DND-41 (cell line): ENCODE results near the gene NRG2.

Experiments used
- EZH2 ChIP-seq: IDR thresholded peaks from 3 replicates; pipeline ENCODE4 v1.6.1; 2012; ENCODE audit warnings: borderline replicate concordance, low read depth, mild to moderate bottlenecking, moderate library complexity, low read length, inconsistent platforms; ENCODE audit not compliant: severe bottlenecking
- TF ChIP-seq, protein P1 (sequence below): IDR thresholded peaks from 2 replicates; pipeline ENCODE4 v1.5.1; 2012; ENCODE audit warnings: borderline replicate concordance, low read length, moderate library complexity, mild to moderate bottlenecking; ENCODE audit not compliant: poor library complexity, severe bottlenecking; ENCODE audit errors: extremely low read depth

DNA sequence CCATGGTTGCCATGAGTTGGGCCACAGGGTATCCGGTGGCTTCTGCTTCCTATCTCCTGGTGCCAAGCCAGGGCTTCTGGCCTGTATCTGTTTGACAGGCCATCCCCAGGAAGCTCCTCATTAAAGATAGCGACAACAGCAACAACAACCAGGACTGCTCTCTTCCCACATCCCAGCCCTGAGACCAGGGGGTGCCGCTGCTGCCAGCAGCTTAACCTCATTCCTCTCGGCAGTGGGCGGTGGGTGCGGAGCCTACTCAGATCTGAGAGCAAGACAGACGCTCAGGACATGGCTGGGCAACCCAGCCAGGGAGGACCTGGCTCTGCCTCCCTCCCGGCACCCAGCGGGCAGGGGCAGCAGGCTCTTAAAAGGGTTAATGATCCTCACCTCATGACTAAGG is 149.2 kb downstream of the NRG2 start:
- TF ChIP-seq, protein P1, sequence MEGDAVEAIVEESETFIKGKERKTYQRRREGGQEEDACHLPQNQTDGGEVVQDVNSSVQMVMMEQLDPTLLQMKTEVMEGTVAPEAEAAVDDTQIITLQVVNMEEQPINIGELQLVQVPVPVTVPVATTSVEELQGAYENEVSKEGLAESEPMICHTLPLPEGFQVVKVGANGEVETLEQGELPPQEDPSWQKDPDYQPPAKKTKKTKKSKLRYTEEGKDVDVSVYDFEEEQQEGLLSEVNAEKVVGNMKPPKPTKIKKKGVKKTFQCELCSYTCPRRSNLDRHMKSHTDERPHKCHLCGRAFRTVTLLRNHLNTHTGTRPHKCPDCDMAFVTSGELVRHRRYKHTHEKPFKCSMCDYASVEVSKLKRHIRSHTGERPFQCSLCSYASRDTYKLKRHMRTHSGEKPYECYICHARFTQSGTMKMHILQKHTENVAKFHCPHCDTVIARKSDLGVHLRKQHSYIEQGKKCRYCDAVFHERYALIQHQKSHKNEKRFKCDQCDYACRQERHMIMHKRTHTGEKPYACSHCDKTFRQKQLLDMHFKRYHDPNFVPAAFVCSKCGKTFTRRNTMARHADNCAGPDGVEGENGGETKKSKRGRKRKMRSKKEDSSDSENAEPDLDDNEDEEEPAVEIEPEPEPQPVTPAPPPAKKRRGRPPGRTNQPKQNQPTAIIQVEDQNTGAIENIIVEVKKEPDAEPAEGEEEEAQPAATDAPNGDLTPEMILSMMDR = no peak
- no peak for TF ChIP-seq EZH2
